Fibroblast of skin of abdomen (primary cell): ENCODE data around the gene FOXO6.

Experiments used
- DNase-seq: peaks from one replicate; pipeline ENCODE4 v3.0.0-alpha.2; 2013

FOXO6 gene

DNA sequence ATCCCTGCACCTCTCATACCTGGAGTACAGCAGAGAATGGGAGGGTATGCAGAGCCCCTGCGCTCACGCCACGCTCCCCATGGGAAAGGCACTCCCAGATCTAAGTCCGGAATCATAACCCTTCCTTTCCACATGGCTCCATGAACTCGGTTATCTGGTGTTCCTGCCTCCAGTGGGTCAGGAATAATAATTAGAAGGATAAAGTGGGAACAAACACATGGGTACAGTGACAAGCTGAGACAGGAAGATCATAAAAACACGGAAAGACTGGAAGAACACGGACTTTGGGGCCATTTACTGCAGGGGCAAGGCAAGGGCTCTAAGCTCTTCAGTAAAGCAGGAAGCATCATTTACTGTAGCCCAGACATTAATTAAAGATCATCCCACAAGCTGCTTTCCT, 48.6 kb downstream of the FOXO6 start:
- DNase-seq, result no peak

DNA sequence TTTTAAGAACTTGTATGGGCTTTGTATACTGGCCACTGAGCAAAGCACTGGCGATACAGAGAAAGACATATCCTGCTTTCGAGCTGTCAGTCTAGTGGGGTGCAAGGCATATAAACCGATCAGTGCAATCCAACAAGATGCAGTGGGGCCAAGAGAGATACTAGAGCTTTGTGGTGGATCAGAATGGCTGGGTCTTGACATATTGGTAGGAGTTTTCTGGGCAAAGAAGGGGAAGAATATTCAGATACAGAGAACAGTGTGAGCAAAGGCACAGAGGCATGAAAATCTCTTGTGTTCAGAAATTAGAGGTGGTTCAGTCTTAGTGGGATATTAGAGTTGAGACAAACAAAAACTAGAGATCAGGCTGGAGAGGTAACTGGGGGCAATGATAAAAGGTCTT, 49.2 kb downstream of the FOXO6 start:
- DNase-seq, result no peak

DNA sequence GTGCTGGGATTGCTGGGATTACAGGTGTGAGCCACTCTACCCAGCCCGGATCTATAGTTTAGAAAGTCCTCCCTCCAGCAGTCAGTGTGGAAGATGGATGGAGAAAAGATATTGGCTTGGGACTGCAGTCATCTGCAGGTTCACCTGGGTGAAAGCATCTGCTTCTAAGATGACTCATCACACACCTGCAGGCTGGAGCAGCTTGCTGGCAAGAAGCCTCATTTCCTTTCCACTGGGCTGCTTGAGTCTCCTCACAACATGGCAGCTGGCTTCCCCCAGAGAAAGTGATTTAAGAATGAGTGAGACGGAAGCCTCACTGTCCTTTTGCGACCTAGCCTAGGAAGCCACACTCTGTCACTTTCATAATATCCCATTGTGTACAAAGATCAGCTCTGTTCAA, 50.0 kb downstream of the FOXO6 start:
- no peak for DNase-seq

DNA sequence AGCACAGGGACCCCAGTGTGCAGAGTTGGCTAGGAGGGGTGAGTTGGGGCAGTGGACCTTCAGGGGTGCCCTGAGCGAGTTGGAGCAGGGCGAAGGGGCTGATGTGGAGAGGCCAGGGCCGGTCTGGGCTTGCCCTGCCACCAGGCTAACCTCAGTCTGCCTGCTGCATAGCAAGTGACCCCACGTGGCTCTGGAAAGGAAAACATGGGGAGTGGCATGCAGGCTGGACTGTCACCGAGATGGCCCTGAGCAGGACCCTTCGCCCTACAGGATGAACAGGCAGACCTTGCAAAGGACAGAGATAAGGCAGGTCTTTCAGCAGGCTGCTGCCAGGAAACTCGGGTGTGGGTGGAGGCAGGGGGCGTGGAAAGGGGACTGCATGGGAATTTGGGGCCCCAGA, 51.5 kb downstream of the FOXO6 start:
- DNase-seq, result no peak

DNA sequence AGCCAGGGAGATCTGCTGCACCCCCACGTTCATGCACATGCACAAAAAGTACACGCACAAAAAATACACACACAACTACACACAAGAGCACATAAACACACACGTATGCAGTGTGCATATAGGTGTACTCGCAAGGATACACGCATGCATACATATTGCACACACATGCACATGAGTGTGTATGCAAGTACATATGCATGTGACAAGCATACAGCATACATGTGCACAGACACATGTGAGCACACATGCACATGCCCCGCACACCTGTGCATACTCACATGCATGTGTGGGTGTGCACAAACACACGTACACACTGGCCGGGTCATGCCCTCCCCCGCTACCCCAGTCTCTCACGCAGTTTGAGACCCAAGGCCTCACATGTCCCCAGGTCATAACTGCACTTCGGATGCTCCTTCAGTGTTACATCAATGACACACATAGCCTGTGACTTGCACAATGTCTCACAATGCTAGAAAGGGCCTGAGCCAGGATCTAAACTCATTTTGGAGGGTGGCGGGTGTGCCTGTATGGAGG, 52.6 kb downstream of the FOXO6 start:
- no peak for DNase-seq

DNA sequence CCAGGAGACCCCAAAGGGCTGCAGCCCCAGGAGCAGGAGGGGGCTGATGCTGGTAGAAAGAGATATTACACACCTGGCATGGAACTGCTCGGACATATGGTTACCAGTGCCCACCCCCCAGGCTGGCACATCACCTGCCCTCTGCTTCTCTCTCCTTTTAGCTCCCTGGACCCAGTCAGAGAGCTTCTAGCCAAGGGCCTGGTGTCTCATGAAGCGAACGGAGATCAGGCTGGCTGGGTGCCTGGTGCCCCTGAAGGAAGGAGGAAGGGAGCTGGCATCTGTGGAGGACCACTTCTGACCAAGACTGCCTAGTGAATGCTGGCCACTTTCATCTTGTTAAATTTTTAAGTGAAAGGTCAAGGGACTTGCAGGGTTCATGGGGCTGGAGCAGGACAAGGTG, 53.1 kb downstream of the FOXO6 start:
- DNase-seq, result no peak

DNA sequence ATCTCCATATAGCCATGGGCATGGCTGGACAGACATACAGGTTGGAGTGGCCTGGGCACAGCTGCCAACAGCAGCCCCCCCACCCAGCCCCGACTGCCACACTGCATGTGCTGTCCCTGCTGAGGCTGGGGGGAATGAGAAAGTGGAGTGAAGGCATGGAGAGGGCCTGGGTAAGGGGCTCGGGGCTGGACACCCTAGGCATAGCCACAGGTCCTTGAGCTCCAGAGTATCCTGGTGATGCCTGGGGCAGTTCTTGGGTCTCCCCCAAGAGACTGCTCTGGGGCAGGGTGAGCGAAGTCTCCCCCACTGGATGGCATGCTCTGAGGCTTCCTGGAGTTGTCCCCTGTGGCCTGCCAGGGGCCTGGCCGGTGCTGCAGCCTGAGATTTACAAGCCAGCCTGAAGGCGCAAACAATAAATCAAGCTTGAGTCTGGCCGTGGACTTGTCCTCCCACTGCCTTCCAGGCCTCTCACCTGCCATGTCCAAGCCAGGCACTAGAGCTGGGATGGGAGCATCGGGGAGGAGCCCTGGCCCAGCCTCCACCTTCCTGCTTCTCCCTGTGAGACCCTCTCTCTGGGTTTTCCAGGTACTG, 53.6 kb downstream of the FOXO6 start:
- no peak for DNase-seq

DNA sequence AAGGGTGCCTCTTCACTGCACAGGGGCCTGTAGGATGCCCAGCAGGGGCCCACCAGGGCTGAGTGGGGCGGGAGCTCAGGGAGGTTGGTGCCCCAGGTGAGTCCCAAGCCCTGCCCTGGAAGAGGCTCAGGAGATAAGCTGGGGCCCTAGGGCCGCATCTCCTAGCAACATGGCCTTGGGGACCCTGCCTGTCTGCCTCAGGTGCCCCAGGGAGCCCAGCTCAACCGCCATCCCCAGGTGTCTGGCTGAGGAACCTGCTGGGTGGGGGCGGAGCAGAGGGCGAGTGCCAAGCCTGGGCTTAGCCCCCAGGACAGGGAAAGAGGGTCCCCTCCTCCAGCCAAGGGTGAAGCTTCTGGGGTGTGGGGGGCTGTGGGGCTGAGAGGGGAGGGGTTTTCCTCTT, 54.8 kb downstream of the FOXO6 start:
- DNase-seq, result no peak

DNA sequence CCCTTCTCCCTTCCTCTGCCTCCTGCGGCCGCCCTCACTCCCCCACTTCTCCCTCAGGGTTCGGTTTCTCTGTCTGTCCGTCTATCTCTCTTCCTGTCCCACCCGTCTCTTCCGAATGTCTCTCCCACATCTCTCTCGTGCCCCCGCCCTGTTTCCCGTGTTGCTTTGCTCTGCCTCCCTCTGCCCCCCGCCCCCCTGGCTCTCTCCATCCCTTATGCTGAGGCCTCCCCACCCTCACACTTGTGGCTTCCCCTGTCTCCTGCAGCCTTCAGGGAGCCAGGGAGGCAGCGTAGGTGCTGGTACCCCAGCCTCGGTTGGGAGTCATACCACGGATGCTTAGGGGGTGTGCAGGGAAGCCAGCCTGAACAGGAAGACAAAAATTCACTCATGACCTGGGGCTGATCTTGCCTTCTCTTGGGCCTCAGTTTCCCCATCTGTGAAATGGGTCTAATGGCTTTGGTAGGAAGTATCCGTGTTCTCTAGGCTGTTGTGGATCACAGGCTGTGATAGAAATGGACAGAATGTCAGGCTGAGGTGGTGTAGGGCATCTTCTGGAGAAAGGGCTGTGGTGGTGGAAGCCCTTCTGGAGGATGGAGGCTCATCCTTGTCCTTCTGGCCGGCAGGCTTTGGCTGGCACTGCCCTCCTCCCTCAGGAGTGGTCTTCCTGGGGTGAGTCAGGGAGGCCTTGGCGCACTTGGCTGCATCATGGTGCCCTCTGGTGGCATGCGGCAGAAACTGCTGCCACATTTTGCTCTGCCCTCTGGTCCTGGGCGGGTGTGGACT, 55.5 kb downstream of the FOXO6 start:
- DNase-seq, result peak; percentile 63

DNA sequence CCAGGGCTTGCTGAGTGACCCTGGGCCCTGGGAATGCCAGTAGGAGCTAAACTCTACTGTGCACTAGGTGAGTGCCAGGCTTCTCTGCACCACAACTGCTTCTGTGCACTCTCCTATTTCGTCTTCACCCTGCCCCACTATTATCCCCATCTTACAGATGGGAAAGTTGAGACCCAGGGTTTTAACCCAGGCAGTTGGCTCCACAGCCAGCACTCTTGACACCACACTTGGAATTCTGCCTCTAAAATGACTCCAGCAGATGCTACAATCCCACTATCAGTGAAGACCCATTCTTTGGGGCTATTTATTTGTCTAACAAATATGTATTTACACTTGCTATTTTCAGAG, 56.1 kb downstream of the FOXO6 start:
- DNase-seq, result no peak

DNA sequence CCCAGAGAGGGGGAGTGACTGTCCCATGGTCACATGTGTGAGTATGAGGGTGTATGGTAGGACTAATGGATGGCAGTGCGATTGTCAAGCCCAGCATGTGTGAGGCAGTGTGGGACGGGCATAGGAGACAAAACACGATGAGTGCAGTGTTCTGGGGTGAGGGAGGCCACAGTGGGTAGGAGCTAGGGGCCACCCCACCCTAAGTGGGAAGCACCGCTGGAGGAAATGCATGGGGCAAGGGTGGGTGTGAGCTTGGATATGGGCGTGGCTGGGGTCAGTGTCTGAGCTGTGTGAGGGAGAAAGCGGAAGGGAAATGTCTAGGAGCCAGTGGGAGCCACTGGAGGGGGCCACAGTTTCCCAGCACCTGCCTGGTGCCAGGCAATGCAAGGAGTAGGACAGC, 56.5 kb downstream of the FOXO6 start:
- no peak for DNase-seq

DNA sequence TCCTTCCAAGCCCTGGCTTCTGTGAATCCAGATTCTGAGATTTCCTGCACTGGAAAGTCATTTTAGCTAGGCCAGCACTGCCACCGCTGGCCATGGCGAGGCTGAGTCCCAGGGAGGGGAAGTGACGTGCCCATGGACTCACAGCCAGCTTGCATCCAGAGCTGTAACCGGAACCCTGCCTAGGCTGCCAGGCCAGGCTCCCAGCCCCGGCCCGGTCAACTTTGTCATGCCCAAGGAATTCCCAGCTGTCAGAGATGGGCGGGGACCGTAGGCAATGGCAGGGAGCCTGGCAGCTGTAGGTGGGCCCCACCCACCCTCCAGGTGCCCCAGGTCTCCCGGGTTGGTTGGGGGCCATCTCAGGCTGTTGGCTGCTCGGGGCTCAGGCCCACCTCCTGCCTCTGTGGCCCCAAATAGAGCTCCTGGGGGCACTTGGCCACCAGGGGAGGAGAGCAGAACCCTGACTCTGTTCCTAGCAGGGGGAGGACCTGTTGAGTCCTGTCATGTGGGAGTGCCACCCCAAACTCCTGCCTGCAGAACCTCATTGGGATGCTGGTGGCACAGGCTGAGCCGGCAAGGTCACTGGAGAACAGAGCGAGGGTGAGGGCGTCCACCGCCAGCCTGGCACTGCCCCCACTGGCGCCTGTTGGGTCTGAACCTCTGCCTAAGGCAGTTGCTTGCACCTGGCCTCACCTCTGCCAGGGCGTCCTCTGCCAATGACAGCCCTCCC, 57.8 kb downstream of the FOXO6 start:
- DNase-seq, result peak; percentile 62

DNA sequence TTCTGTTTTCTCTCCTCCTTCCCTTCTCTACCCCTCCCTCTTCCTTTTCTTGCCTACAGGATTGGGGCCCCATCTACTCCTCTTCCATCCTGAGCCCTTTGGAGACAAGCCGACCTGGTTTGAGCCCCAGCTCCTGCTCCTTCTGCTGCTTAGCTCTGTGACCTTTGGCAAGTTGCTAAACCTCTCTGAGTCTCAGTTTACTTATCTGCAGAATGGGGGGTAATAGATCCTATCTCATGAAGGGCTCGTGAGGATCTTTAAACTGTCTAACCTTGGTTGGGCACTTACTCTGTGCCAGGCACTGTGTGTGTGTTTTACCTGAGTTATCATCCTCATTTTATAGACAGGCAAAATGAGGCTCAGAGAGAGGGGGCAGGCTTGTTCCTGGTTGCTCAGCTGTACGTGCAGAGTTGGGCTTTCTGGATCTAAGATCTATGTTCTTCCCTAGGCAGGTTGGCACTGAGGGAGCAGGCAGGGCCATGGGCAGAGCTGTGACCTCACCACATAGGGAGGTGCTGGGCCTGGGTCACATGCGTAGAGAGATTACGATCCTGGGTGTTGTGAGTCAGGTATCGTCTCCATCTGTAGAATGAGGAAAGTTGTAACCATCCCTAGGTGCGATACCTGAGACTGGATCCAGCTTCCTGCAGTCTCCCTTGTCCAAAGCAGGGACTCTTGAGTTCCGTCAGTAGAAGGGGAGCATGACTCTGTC, 58.5 kb downstream of the FOXO6 start:
- DNase-seq, result no peak

DNA sequence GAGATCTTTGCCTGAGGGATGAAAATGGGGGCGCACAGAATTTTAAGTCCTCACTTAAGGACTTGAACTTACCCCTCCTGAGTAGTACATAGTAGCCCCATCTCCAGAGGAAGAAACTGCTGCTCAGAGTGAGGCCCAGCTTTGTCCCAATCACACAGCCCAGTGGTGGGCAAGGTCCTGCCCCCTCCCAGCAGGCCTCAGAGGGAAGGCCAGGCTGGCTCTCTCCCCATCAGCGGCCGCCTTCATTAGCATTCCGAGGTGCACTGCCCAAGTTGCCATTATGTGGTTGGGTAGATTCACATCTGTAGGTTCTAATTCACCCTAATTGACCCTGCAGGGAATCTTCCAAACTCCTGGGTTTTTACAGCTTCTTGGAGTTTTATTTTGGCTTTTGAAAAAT, 59.1 kb downstream of the FOXO6 start:
- DNase-seq, result no peak

DNA sequence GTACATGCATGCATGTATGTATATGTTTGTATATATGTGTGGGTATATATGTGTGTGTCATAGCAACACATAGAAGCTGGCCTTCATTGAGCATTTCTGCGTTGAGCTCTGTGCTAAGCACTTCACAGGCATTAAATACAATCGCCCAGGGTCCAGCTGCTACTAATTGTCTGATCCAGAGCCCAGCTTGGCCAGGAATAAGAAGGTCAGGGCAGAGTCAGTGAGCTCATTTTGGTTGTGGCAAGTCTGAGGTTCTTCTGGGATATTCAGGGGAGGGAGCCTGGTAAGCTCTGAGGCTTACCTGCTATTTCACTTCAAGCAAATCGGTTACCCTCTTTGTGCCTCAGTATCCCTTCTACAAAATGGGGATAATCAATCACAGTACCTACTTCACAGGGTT, 59.6 kb downstream of the FOXO6 start:
- DNase-seq, result no peak

DNA sequence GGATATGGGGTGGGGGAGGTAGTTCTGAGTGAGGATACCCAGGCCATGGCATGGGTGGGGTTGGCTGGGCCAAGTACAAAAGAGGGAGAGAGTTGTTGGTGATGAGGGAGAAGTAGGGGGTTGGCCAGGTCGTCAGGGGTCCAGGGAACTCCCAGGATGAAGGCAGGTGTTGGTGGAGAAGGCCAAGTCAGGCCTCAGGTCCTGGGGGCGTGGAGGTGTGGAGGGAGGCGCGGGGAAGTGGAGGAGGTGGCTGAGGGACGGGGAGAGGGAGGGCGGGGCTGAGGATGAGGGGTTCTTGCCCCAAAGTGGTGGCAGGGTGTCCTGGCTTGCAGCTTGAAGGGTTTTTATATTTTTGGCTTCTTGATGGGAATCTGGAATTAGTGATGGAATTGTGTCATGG, 61.1 kb downstream of the FOXO6 start:
- no peak for DNase-seq

DNA sequence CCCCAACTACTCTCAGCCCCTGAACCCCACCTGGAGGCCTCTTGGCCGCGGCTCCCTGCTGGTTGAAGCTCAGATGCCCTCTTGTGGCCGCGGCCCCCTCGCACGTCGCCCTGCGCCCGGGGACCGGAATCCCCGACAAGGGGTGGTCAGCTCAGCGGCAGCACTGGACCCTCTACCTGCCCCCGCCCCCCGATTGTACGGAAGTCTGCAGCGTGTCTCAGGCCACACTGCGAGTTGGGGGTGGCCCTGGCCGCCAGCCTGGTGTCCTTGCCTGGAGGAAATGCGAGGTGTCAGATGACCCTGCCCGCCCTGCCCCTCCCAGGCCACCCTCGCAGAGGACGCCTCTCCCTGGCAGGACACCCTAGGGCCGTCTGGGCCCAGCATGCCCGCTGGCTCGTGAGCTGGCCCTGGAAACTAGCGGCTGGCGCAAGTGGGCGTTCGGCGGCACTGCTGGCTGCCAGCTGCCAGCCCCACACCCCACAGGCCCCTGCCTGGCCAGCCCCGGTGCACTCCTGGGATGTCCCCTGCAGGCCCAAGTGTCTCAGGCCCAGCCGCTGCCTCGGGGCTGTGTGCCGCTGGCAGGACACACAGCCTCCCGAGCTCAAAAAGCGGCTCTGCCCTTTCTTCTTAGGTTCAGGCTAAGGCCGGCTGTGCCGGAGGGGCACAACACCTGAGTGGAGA, 62.4 kb downstream of the FOXO6 start:
- DNase-seq, result no peak

DNA sequence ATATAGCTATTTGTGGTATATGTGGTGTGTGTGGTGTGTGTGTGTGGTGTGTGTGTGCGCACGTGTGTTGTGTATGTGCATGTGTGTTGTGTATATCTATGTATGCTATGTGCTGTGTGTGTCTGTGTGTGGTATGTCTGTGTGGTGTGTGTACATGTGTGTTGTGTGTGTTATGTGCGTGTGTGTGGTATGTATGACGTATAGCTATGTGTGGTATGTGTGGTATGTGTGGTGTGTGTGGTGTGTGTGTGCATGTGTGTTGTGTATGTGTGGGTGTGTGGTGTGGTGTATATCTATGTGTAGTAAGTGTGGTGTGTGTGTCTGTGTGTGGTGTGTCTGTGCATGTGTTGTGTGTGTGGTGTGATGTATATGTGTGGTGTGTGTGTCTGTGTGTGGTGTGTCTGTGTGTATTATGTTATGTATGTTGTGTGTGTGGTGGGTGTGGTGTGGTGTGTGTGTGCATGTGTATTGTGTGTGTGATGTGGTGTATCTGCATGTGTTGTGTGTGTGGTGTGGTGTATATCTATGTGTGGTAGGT, 63.4 kb downstream of the FOXO6 start:
- peak; percentile 14 for DNase-seq

DNA sequence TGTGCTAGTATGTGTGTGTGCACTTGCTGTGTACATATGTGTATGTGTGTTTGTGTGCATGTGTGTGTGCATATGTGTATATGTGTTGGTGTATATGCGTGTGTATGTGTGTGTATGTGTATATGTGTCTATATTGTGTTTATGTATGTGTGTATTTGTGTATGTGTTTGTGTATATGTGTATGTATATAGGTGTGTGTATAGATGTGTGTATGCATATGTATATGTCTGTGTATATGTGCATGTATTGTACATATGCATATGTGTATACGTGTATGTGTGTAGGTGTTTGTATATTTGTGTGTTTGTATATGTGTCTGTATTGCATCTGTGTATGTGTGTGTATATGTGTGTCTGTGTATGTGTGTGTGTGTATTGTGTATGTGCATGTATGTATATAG, 64.1 kb downstream of the FOXO6 start:
- DNase-seq, result no peak

DNA sequence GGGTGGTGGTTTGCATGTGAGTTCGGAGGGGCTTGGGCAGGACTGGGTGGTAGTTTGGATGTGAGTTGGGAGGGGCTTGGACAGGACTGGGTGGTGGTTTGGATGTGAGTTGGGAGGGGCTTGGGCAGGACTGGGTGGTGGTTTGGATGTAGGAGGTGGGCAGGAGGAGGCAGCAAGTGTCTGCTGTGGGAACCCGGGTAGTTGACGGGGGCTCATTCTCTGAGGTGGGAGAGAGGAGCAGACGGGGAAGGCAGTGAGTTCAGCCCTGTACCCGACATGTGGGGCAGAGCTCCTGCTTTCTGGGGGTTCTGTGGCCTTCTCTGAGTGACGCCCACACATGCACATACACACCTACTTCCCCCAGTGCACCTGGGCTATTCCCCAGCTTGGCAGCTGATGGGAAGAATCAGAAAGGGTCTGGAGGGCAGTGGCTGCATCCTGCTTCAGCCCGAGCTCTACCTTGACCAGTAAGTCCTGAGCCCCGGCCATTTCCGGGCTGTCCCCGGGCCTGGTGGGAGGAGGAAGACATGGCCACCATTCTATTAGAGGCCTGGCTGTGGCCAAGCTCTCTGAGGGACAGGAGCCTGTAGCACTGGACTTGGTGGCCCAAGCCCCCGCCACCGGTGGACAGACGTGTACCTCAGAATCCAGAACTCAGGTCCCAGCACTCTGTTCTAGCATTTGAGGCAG, 65.1 kb downstream of the FOXO6 start:
- DNase-seq, result no peak

DNA sequence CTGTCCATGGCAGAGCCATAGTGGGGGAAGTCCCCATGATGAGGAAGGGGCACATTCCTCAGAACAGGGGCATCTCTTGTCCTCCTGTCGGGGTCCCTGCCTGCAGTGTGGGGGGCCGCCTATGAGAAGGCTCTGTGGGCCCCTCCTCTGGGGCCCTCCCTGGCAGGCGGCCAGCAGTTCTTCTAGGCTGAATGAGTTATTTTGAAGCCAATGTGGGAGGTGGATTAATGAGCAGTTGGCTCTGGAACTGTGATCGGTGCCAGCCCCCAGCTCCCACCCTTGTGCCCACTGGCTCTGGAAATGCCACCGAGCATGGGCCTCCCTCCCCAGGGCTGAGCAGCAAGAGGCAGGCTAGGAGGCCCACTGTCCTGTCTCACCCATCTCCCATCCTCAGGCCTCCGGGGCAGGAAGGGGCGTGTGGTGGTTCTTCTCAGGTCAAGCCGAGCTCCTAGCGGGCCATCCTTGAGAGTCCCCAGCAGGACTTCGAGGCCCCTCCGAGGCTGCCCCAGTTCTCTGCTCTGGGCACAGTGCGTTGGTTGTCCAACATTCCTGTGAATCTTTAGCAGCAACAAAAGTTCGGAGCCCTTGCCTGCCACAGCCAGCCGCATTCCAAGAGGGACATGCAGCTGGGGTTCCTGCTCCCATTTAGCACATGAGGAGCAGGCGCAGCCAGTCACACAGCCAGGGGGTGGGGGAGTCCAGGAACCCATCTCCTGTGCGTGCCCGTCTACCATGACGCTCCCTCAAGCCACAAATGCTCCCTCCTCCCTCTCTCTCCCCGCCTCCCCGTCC, 66.1 kb downstream of the FOXO6 start:
- DNase-seq, result peak; percentile 16
